Measurements from ENCODE around the gene ZNF138.

The ZNF138 gene

GRCh38 chr7:64869912-64870562 lies 75.8 kb downstream of the ZNF138 start:
- H3K27me3 ChIP-seq (ENCODE audit: insufficient read depth, low read length): no peaks in the 10 kb centered on the region
- no peaks in the 10 kb centered on the region for H3K4me1 ChIP-seq (ENCODE audit: insufficient read depth, low read length)
- no peak overlapping the region for H3K4me3 ChIP-seq (ENCODE audit: low read length)
- H3K27ac ChIP-seq (ENCODE audit: low read length): no peak overlapping the region
- peaks cover 17% of the 10 kb centered on the region; the same call in 1 of the 2 replicates for H3K9me3 ChIP-seq (ENCODE audit: insufficient read depth, low read depth, low read length)
- no peak overlapping the region for H3K9ac ChIP-seq (ENCODE audit: low read depth, low read length)
- no peaks in the 10 kb centered on the region for H3K36me3 ChIP-seq (ENCODE audit: insufficient read depth, low read depth, low read length)

GRCh38 chr7:64870656-64871055 lies 76.4 kb downstream of the ZNF138 start:
- Histone ChIP-seq H3K9ac (ENCODE audit: low read depth, low read length) (no peak overlapping the region), H3K27me3 (ENCODE audit: insufficient read depth, low read length) (no peaks in the 10 kb centered on the region), H3K36me3 (ENCODE audit: insufficient read depth, low read depth, low read length) (no peaks in the 10 kb centered on the region), H3K27ac (ENCODE audit: low read length) (no peak overlapping the region), H3K4me1 (ENCODE audit: insufficient read depth, low read length) (no peaks in the 10 kb centered on the region), H3K4me3 (ENCODE audit: low read length) (no peak overlapping the region), H3K9me3 (ENCODE audit: insufficient read depth, low read depth, low read length) (peaks cover 17% of the 10 kb centered on the region; the same call in 1 of the 2 replicates)

GRCh38 chr7:64871761-64872160 lies 77.5 kb downstream of the ZNF138 start:
- Histone ChIP-seq H3K9me3 (ENCODE audit: insufficient read depth, low read depth, low read length) (peaks cover 17% of the 10 kb centered on the region; the same call in 1 of the 2 replicates), H3K36me3 (ENCODE audit: insufficient read depth, low read depth, low read length) (no peaks in the 10 kb centered on the region), H3K4me3 (ENCODE audit: low read length) (no peak overlapping the region), H3K27me3 (ENCODE audit: insufficient read depth, low read length) (peaks cover 9% of the 10 kb centered on the region), H3K9ac (ENCODE audit: low read depth, low read length) (no peak overlapping the region), H3K27ac (ENCODE audit: low read length) (no peak overlapping the region), H3K4me1 (ENCODE audit: insufficient read depth, low read length) (no peaks in the 10 kb centered on the region)

- H3K27me3 ChIP-seq (ENCODE audit: insufficient read depth, low read length): peaks cover 16% of the 10 kb centered on the region
- H3K9me3 ChIP-seq (ENCODE audit: insufficient read depth, low read depth, low read length): peaks cover 17% of the 10 kb centered on the region; the same call in 1 of the 2 replicates
- no peak overlapping the region for H3K27ac ChIP-seq (ENCODE audit: low read length)
- no peak overlapping the region for H3K9ac ChIP-seq (ENCODE audit: low read depth, low read length)
- H3K4me1 ChIP-seq (ENCODE audit: insufficient read depth, low read length): no peaks in the 10 kb centered on the region
- no peaks in the 10 kb centered on the region for H3K36me3 ChIP-seq (ENCODE audit: insufficient read depth, low read depth, low read length)
- no peak overlapping the region for H3K4me3 ChIP-seq (ENCODE audit: low read length)
Observed at GRCh38 chr7:64872351-64873154, 78.3 kb downstream of the ZNF138 start.

- H3K36me3 ChIP-seq (ENCODE audit: insufficient read depth, low read depth, low read length): no peaks in the 10 kb centered on the region
- no peak overlapping the region for H3K27ac ChIP-seq (ENCODE audit: low read length)
- no peaks in the 10 kb centered on the region for H3K4me1 ChIP-seq (ENCODE audit: insufficient read depth, low read length)
- H3K4me3 ChIP-seq (ENCODE audit: low read length): no peak overlapping the region
- H3K27me3 ChIP-seq (ENCODE audit: insufficient read depth, low read length): peaks cover 21% of the 10 kb centered on the region
- peaks cover 17% of the 10 kb centered on the region; the same call in 1 of the 2 replicates for H3K9me3 ChIP-seq (ENCODE audit: insufficient read depth, low read depth, low read length)
- no peak overlapping the region for H3K9ac ChIP-seq (ENCODE audit: low read depth, low read length)
Observed at GRCh38 chr7:64873155-64873500, 78.9 kb downstream of the ZNF138 start.

- no peak overlapping the region for H3K4me3 ChIP-seq (ENCODE audit: low read length)
- H3K4me1 ChIP-seq (ENCODE audit: insufficient read depth, low read length): no peaks in the 10 kb centered on the region
- peaks cover 25% of the 10 kb centered on the region for H3K27me3 ChIP-seq (ENCODE audit: insufficient read depth, low read length)
- no peak overlapping the region for H3K9ac ChIP-seq (ENCODE audit: low read depth, low read length)
- H3K9me3 ChIP-seq (ENCODE audit: insufficient read depth, low read depth, low read length): peaks cover 17% of the 10 kb centered on the region; the same call in 1 of the 2 replicates
- H3K27ac ChIP-seq (ENCODE audit: low read length): no peak overlapping the region
- H3K36me3 ChIP-seq (ENCODE audit: insufficient read depth, low read depth, low read length): no peaks in the 10 kb centered on the region
Observed at GRCh38 chr7:64873517-64873916, 79.3 kb downstream of the ZNF138 start.

- Histone ChIP-seq H3K9me3 (ENCODE audit: insufficient read depth, low read depth, low read length) (peaks cover 11% of the 10 kb centered on the region; the same call in 1 of the 2 replicates), H3K36me3 (ENCODE audit: insufficient read depth, low read depth, low read length) (no peaks in the 10 kb centered on the region), H3K27ac (ENCODE audit: low read length) (no peak overlapping the region), H3K9ac (ENCODE audit: low read depth, low read length) (no peak overlapping the region), H3K4me1 (ENCODE audit: insufficient read depth, low read length) (no peaks in the 10 kb centered on the region), H3K27me3 (ENCODE audit: insufficient read depth, low read length) (peaks cover 31% of the 10 kb centered on the region), H3K4me3 (ENCODE audit: low read length) (no peak overlapping the region)
Observed at GRCh38 chr7:64874114-64874513, 79.9 kb downstream of the ZNF138 start.

GRCh38 chr7:64874562-64875250 lies 80.5 kb downstream of the ZNF138 start:
- H3K4me1 ChIP-seq (ENCODE audit: insufficient read depth, low read length): no peaks in the 10 kb centered on the region
- no peak overlapping the region for H3K27ac ChIP-seq (ENCODE audit: low read length)
- H3K36me3 ChIP-seq (ENCODE audit: insufficient read depth, low read depth, low read length): no peaks in the 10 kb centered on the region
- peaks cover 7% of the 10 kb centered on the region; the same call in 1 of the 2 replicates for H3K9me3 ChIP-seq (ENCODE audit: insufficient read depth, low read depth, low read length)
- H3K9ac ChIP-seq (ENCODE audit: low read depth, low read length): no peak overlapping the region
- H3K4me3 ChIP-seq (ENCODE audit: low read length): no peak overlapping the region
- peaks cover 31% of the 10 kb centered on the region for H3K27me3 ChIP-seq (ENCODE audit: insufficient read depth, low read length)

GRCh38 chr7:64875258-64875657 lies 81.0 kb downstream of the ZNF138 start:
- Histone ChIP-seq H3K9me3 (ENCODE audit: insufficient read depth, low read depth, low read length) (peaks cover 7% of the 10 kb centered on the region; the same call in 1 of the 2 replicates), H3K36me3 (ENCODE audit: insufficient read depth, low read depth, low read length) (no peaks in the 10 kb centered on the region), H3K27ac (ENCODE audit: low read length) (no peak overlapping the region)

GRCh38 chr7:64875658-64876406 lies 81.6 kb downstream of the ZNF138 start:
- H3K4me1 ChIP-seq (ENCODE audit: insufficient read depth, low read length): no peaks in the 10 kb centered on the region
- H3K27ac ChIP-seq (ENCODE audit: low read length): no peak overlapping the region
- no peak overlapping the region for H3K4me3 ChIP-seq (ENCODE audit: low read length)
- peaks cover 7% of the 10 kb centered on the region; the same call in 1 of the 2 replicates for H3K9me3 ChIP-seq (ENCODE audit: insufficient read depth, low read depth, low read length)
- no peaks in the 10 kb centered on the region for H3K36me3 ChIP-seq (ENCODE audit: insufficient read depth, low read depth, low read length)
- H3K9ac ChIP-seq (ENCODE audit: low read depth, low read length): no peak overlapping the region
- peaks cover 31% of the 10 kb centered on the region for H3K27me3 ChIP-seq (ENCODE audit: insufficient read depth, low read length)

More at GRCh38 chr7:64875258-64875657, 81.0 kb downstream of the ZNF138 start:
- no peak overlapping the region for H3K9ac ChIP-seq (ENCODE audit: low read depth, low read length)
- H3K27me3 ChIP-seq (ENCODE audit: insufficient read depth, low read length): peaks cover 31% of the 10 kb centered on the region
- H3K4me3 ChIP-seq (ENCODE audit: low read length): no peak overlapping the region
- H3K4me1 ChIP-seq (ENCODE audit: insufficient read depth, low read length): no peaks in the 10 kb centered on the region
